GM12878 (cell line): ENCODE data around the gene THAP5. TPM values are rescaled to one million over a fixed set of nuclear protein-coding genes. Genes with fewer than 3 reads are reported as not detected.

Experiments used
- ATAC-seq: fragments of 200-7000 bp; cut with Tn5 transposase; 3 replicates; pipeline ENCODE4 v1.9.1; 2020; ENCODE audit warnings: mild to moderate bottlenecking, moderate library complexity
- BruUV-seq: library from RNA; stranded (reverse); fragments of 400-500 nt; replicated peaks from 2 replicates; lab custom pipeline; 2021; lab: Mats Ljungman, UMichigan
- CTCF ChIA-PET: fragments of 300-600 bp; sonication (Branson Sonifier 250); formaldehyde crosslinking; extraction: SDS; loops from one replicate; lab custom pipeline; 2021; ENCODE audit warnings: inconsistent platforms; lab: Yijun Ruan, JAX
- POLR2A ChIA-PET: fragments of 350-600 bp; formaldehyde crosslinking; extraction: SDS; loops from one replicate; lab custom pipeline; 2021; ENCODE audit warnings: inconsistent platforms; lab: Charles Lee
- RAD21 ChIA-PET: fragments of 300-600 bp; sonication (Branson Sonifier 250); formaldehyde crosslinking; loops from one replicate; lab custom pipeline; 2023; ENCODE audit warnings: antibody characterized with exemption; ENCODE audit not compliant: unreplicated experiment; lab: Charles Lee
- SMC1A ChIA-PET: fragments of 300-600 bp; sonication (Branson Sonifier 250); formaldehyde crosslinking; loops from one replicate; lab custom pipeline; 2023; ENCODE audit not compliant: unreplicated experiment, uncharacterized antibody; lab: Charles Lee
- DNase-seq: peaks from one replicate; pipeline ENCODE4 v3.0.0-alpha.2; 2011; ENCODE audit warnings: low read depth, low spot score
- FAIRE-seq: peaks from 3 replicates; lab custom pipeline; 2011; peaks lifted over from hg19 to GRCh38; lab: Jason Lieb, UNC
- H2AFZ ChIP-seq: 2 replicates; pipeline ENCODE4 v1.6.0; 2011; ENCODE audit warnings: low read depth, low read length, control low read depth; ENCODE audit not compliant: control insufficient read depth
- H3K27ac ChIP-seq: 2 replicates; pipeline ENCODE4 v1.5.1; 2011; ENCODE audit warnings: control low read depth; ENCODE audit not compliant: control insufficient read depth, insufficient read depth
- H3K27me3 ChIP-seq, 2 experiments: replicated peaks in 1 of 2; 2 replicates each; pipeline versions ENCODE4 v1.6.0 to v1.6.1; 2011; ENCODE audit warnings: low read length in 1 of 2; ENCODE audit not compliant: control insufficient read depth in 2 of 2, insufficient read depth in 2 of 2
- H3K36me3 ChIP-seq, 2 experiments: 2 replicates each; pipeline ENCODE4 v1.5.1; 2011; ENCODE audit warnings: low read length in 1 of 2; ENCODE audit not compliant: control insufficient read depth in 2 of 2, insufficient read depth in 2 of 2
- H3K4me1 ChIP-seq: 2 replicates; pipeline ENCODE4 v1.6.1; 2011; ENCODE audit warnings: mild to moderate bottlenecking, low read length, moderate library complexity, mixed read lengths; ENCODE audit not compliant: control insufficient read depth, insufficient read depth
- H3K4me2 ChIP-seq: 2 replicates; pipeline ENCODE4 v1.6.0; 2011; ENCODE audit warnings: control low read depth; ENCODE audit not compliant: control insufficient read depth, insufficient read depth
- H3K4me3 ChIP-seq: fragments of 200-600 bp; sonication (generic); 2 replicates; pipeline ENCODE4 v1.5.1; 2016
- H3K79me2 ChIP-seq: 2 replicates; pipeline ENCODE4 v1.6.0; 2011; ENCODE audit warnings: low read length; ENCODE audit not compliant: control insufficient read depth, insufficient read depth
- H3K9ac ChIP-seq: 2 replicates; pipeline ENCODE4 v1.8.0; 2011; ENCODE audit warnings: low read length, control low read depth, mixed read lengths; ENCODE audit not compliant: control insufficient read depth, insufficient read depth
- H3K9me3 ChIP-seq: replicated peaks from 3 replicates; pipeline ENCODE4 v1.5.1; 2011; ENCODE audit warnings: mild to moderate bottlenecking, low read length; ENCODE audit not compliant: control insufficient read depth, insufficient read depth
- H4K20me1 ChIP-seq: 2 replicates; pipeline ENCODE4 v1.6.0; 2011; ENCODE audit not compliant: control insufficient read depth, insufficient read depth
- ATF3 ChIP-seq: IDR thresholded peaks from 2 replicates; pipeline ENCODE4 v1.6.1; 2011; ENCODE audit warnings: low read depth, mild to moderate bottlenecking, low read length, moderate library complexity, borderline replicate concordance; ENCODE audit errors: extremely low read depth
- BCL11A ChIP-seq: IDR thresholded peaks from 2 replicates; pipeline ENCODE4 v1.6.1; 2011; ENCODE audit warnings: low read depth, low read length
- CBX3 ChIP-seq: fragments of 200-600 bp; sonication (generic); IDR thresholded peaks from 2 replicates; pipeline ENCODE4 v1.6.1; 2016; ENCODE audit warnings: low read depth, borderline replicate concordance
- EED ChIP-seq: sonication (generic); IDR thresholded peaks from 2 replicates; pipeline ENCODE4 v1.6.1; 2016; ENCODE audit warnings: antibody characterized with exemption, low read depth
- EGR1 ChIP-seq, 2 experiments: IDR thresholded peaks; 1 replicate in 1 of 2; 2 replicates in 1 of 2; pipeline ENCODE4 v1.6.1; 2011 to 2012; ENCODE audit warnings: low read depth in 2 of 2, low read length in 2 of 2, borderline replicate concordance in 1 of 2, mild to moderate bottlenecking in 1 of 2, moderate library complexity in 1 of 2
- ETV6 ChIP-seq, 2 experiments: fragments of 450-650 bp in 1 of 2; IDR thresholded peaks in 1 of 2; conservative IDR thresholded peaks in 1 of 2; 2 replicates each; pipeline ENCODE4 v1.6.1; 2014; ENCODE audit warnings: antibody characterized with exemption in 1 of 2, borderline replicate concordance in 1 of 2, low read depth in 1 of 2, mild to moderate bottlenecking in 1 of 2, moderate library complexity in 1 of 2
- FOS ChIP-seq: IDR thresholded peaks from 3 replicates; pipeline ENCODE4 v1.6.1; 2011; ENCODE audit warnings: borderline replicate concordance; ENCODE audit not compliant: insufficient read length; ENCODE audit errors: extremely low read depth
- KLF5 ChIP-seq: fragments of 450-650 bp; IDR thresholded peaks from 2 replicates; pipeline ENCODE4 v1.6.1; 2014; ENCODE audit warnings: mild to moderate bottlenecking; ENCODE audit not compliant: partially characterized antibody
- MYC ChIP-seq: IDR thresholded peaks from 2 replicates; pipeline ENCODE4 v1.6.1; 2011; ENCODE audit warnings: mild to moderate bottlenecking, low read length, moderate library complexity, inconsistent platforms; ENCODE audit not compliant: insufficient read depth, insufficient replicate concordance, insufficient read length, severe bottlenecking
- NFYB ChIP-seq: IDR thresholded peaks from 2 replicates; pipeline ENCODE4 v1.6.1; 2011; ENCODE audit warnings: low read depth, mild to moderate bottlenecking, low read length, improper control_type of control experiment, moderate library complexity; ENCODE audit not compliant: insufficient read depth
- PAX5 ChIP-seq: IDR thresholded peaks from 2 replicates; pipeline ENCODE4 v1.6.1; 2011; ENCODE audit warnings: low read depth, low read length, borderline replicate concordance
- POLR2AphosphoS2 ChIP-seq: IDR thresholded peaks from 2 replicates; pipeline ENCODE4 v1.6.1; 2011; ENCODE audit warnings: low read depth, mild to moderate bottlenecking, low read length, improper control_type of control experiment, moderate library complexity
- SMAD1 ChIP-seq: fragments of 450-650 bp; IDR thresholded peaks from 2 replicates; pipeline ENCODE4 v1.6.1; 2018; ENCODE audit warnings: mild to moderate bottlenecking, low read depth; ENCODE audit not compliant: partially characterized antibody
- SMARCA5 ChIP-seq: fragments of 450-650 bp; IDR thresholded peaks from 2 replicates; pipeline ENCODE4 v1.6.1; 2017; ENCODE audit warnings: mild to moderate bottlenecking
- USF1 ChIP-seq: IDR thresholded peaks from 2 replicates; pipeline ENCODE4 v1.6.1; 2011; ENCODE audit warnings: borderline replicate concordance, low read depth, mild to moderate bottlenecking, moderate library complexity, mixed read lengths, low read length; ENCODE audit not compliant: insufficient read depth; ENCODE audit errors: extremely low read length
- ZBED1 ChIP-seq: IDR thresholded peaks from 2 replicates; pipeline ENCODE4 v1.6.1; 2016; ENCODE audit warnings: borderline replicate concordance
- ZNF24 ChIP-seq: fragments of 450-650 bp; IDR thresholded peaks from 2 replicates; pipeline ENCODE4 v1.6.1; 2017; ENCODE audit warnings: antibody characterized with exemption, mild to moderate bottlenecking
- ZSCAN29 ChIP-seq: fragments of 450-650 bp; IDR thresholded peaks from 2 replicates; pipeline ENCODE4 v1.6.1; 2017; ENCODE audit warnings: mild to moderate bottlenecking, moderate library complexity
- WGBS: methylation state at CpG from one replicate; pipeline ENCODE4 v1.1.6; 2016; ENCODE audit warnings: low lambda C conversion rate; ENCODE audit not compliant: insufficient replicate concordance, insufficient coverage; ENCODE audit errors: missing lambda C conversion rate; 5-methylcytosine and 5-hydroxymethylcytosine counted together
- in situ Hi-C: fragments of 300-500 bp; cut with MboI; formaldehyde crosslinking; loops from 9 replicates; pipeline ENCODE4 v1.14.3; 2018; ENCODE audit warnings: mixed read lengths
- intact Hi-C: fragments of 100-400 bp; cut with micrococcal nuclease; formaldehyde crosslinking; loops from one replicate; pipeline ENCODE4 v1.14.2; 2022; ENCODE audit not compliant: unreplicated experiment
- polyA plus RNA-seq, 11 experiments: library from polyadenylated mRNA; depleted of rRNA in 4 of 11; unstranded in 6 of 11; stranded (reverse) in 5 of 11; fragments of >200 nt; fragmentation: Nextera tagmentation in 4 of 11; fragmentation: Illumina TruSeq in 1 of 11; extraction: Ambion mirVana in 4 of 11; extraction: Trizol in 1 of 11; gene quantifications; 1 replicate in 1 of 11; 2 replicates in 10 of 11; pipeline versions ENCODE4 v1.2.1 to v1.2.3, GENCODE V29; 2011 to 2016; ENCODE audit warnings: inconsistent platforms in 2 of 11, missing spikeins in 2 of 11, low read depth in 1 of 11
- total RNA-seq, 4 experiments: library from RNA; depleted of rRNA in 3 of 4; stranded (reverse); fragments of >200 nt in 3 of 4; fragmentation: Illumina TruSeq in 1 of 4; extraction: Trizol in 1 of 4; gene quantifications; 2 replicates each; pipeline versions ENCODE4 v1.2.1 to v1.2.3, GENCODE V29; 2013 to 2021
- TF ChIP-seq, protein P1 (sequence below): fragments of 450-650 bp; IDR thresholded peaks from 2 replicates; pipeline ENCODE4 v1.6.1; 2017; ENCODE audit warnings: mild to moderate bottlenecking, low read depth, inconsistent platforms; ENCODE audit not compliant: poor library complexity, severe bottlenecking

Gene THAP5
- total and polyA plus RNA-seq, 10 of the 15 experiments (the other 5 are each of a cell fraction or from before 2014, with no cell fraction given), result 13.0 to 47.7 (median 24.2) TPM

GRCh38 chr7:108525327-108525984 is 44.0 kb downstream of the THAP5 start:
- Histone ChIP-seq H3K27me3 (no peaks in the 10 kb centered on the region), H3K79me2 (peaks cover 19% of the 10 kb centered on the region), H4K20me1 (no peaks in the 10 kb centered on the region), H3K27ac (peak overlapping the region; percentile 80), H3K4me3 (peak overlapping the region; percentile 85), H2AFZ (peak overlapping the region; percentile 96), H3K36me3 (no peaks in the 10 kb centered on the region), H3K9ac (peak overlapping the region; percentile 88), H3K4me2 (peak overlapping the region; percentile 83), H3K4me1 (peaks cover 7% of the 10 kb centered on the region), H3K9me3 (no peaks in the 10 kb centered on the region)
- BruUV-seq, result TSS peak; percentile 80
- intact Hi-C loops, result no loop called here
- whole genome bisulfite sequencing, result 1% methylated on average over 16 of the region's 22 CpGs
- peak; percentile 74 for ATAC-seq
- ChIA-PET CTCF (interaction anchor here (0.7 to 4.4 kb wide), 8 partner anchors 12 to 380 kb away, joined by 3 to 27 read pairs (median 4); partner anchors contain the start of genes DNAJB9 and THAP5), RAD21 (interaction anchor here (0.6 to 3.3 kb wide), 7 partner anchors 13 to 44 kb away, joined by 4 to 30 read pairs (median 8); partner anchors contain the start of genes DNAJB9 and THAP5), SMC1A (interaction anchor here (0.7 to 3.2 kb wide), 15 partner anchors 8 to 51 kb away, joined by 3 to 18 read pairs (median 5); partner anchors contain the start of genes DNAJB9 and THAP5), POLR2A (interaction anchor here (1.0 to 3.4 kb wide), 9 partner anchors 8 to 46 kb away, joined by 3 to 45 read pairs (median 4); partner anchors contain the start of genes DNAJB9 and THAP5)
- in situ Hi-C loops, result loop anchor here (5.0 kb wide), 1 partner anchor 42 kb away; the partner anchor contains the start of genes DNAJB9 and THAP5
- DNase-seq, result no peak
- no peak for FAIRE-seq
- TF ChIP-seq SMAD1, result peak; percentile 28
- TF ChIP-seq FOS, result no peak
- TF ChIP-seq EGR1 (IDR thresholded peaks at IDR 0.05; ENCODE audit: borderline replicate concordance in 1 of 2, low read depth in 2 of 2, low read length in 2 of 2), result peak in 1 of 2 experiments; percentile 60; a peak in 1 of 3 replicates
- no peak for TF ChIP-seq ETV6 (conservative IDR thresholded peaks at IDR 0.05 in 1 of 2, IDR thresholded peaks at IDR 0.05 in 1 of 2; ENCODE audit: borderline replicate concordance in 1 of 2, low read depth in 1 of 2)
- no peak for TF ChIP-seq PAX5
- no peak for TF ChIP-seq NFYB
- TF ChIP-seq KLF5, result no peak
- TF ChIP-seq ZSCAN29, result no peak
- no peak for TF ChIP-seq MYC
- TF ChIP-seq ATF3, result no peak
- TF ChIP-seq, protein P1, sequence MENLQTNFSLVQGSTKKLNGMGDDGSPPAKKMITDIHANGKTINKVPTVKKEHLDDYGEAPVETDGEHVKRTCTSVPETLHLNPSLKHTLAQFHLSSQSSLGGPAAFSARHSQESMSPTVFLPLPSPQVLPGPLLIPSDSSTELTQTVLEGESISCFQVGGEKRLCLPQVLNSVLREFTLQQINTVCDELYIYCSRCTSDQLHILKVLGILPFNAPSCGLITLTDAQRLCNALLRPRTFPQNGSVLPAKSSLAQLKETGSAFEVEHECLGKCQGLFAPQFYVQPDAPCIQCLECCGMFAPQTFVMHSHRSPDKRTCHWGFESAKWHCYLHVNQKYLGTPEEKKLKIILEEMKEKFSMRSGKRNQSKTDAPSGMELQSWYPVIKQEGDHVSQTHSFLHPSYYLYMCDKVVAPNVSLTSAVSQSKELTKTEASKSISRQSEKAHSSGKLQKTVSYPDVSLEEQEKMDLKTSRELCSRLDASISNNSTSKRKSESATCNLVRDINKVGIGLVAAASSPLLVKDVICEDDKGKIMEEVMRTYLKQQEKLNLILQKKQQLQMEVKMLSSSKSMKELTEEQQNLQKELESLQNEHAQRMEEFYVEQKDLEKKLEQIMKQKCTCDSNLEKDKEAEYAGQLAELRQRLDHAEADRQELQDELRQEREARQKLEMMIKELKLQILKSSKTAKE, result peak; percentile 43
- TF ChIP-seq EED, result peak; percentile 44; the same call in 1 of the 2 replicates
- no peak for TF ChIP-seq USF1
- no peak for TF ChIP-seq ZBED1
- no peak for TF ChIP-seq CBX3
- 0 out of 2 replicates have a peak, but pooled peaks have one; percentile 44 for TF ChIP-seq SMARCA5
- TF ChIP-seq BCL11A, result no peak
- TF ChIP-seq POLR2AphosphoS2, result no peak
- no peak for TF ChIP-seq ZNF24
